ENCODE data around the gene BMPR2.

DNA sequence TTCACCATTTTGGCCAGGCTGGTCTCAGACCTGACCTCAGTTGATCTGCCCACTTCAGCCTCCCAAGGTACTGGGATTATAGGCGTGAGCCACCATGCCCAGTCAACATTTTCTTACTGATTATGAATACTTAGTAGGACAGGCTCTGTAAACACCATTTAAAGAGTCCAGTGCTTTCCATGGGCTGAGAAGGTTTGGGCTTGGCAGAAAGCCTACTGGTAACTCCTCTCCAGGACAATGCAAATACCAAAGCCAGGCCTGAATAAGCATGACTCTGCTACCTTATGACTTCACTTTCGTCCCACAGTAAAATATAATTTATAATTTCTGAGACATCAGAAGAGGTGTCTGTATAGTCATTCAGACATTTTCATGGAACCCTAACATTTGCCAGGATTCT is 198.4 kb downstream of the BMPR2 start:
- TF ChIP-seq, protein P1, sequence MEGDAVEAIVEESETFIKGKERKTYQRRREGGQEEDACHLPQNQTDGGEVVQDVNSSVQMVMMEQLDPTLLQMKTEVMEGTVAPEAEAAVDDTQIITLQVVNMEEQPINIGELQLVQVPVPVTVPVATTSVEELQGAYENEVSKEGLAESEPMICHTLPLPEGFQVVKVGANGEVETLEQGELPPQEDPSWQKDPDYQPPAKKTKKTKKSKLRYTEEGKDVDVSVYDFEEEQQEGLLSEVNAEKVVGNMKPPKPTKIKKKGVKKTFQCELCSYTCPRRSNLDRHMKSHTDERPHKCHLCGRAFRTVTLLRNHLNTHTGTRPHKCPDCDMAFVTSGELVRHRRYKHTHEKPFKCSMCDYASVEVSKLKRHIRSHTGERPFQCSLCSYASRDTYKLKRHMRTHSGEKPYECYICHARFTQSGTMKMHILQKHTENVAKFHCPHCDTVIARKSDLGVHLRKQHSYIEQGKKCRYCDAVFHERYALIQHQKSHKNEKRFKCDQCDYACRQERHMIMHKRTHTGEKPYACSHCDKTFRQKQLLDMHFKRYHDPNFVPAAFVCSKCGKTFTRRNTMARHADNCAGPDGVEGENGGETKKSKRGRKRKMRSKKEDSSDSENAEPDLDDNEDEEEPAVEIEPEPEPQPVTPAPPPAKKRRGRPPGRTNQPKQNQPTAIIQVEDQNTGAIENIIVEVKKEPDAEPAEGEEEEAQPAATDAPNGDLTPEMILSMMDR (IDR thresholded peaks at IDR 0.05; ENCODE audit: control extremely low read depth in 1 of 3, insufficient read depth in 1 of 3, low read depth in 1 of 3, low read length in 3 of 3), result no peak
- TF ChIP-seq EZH2 (IDR thresholded peaks at IDR 0.05; ENCODE audit: low read depth, low read length, severe bottlenecking) (no peak), POLR2A (IDR thresholded peaks at IDR 0.05; ENCODE audit: control extremely low read depth in 1 of 2, low read depth in 2 of 2, low read length in 2 of 2) (no peak)
